Activated T-helper 2 cell treated with anti-CD3 and anti-CD28 coated beads, Interferon-gamma antibody, Interleukin-2, Interleukin-4, amounts not matched to agents 10 μg/mL and 5 μg/mL and 100 μg/mL, durations not matched to agents 14 hours and 24 hours and 36 hours (primary cell): ENCODE data around the gene OR8A1. TPM values are rescaled to one million over a fixed set of nuclear protein-coding genes. Genes with fewer than 3 reads are reported as not detected.

Source experiments
- DNase-seq: peaks from one replicate; pipeline ENCODE4 v3.0.0; 2021; ENCODE audit warnings: low spot score
- H3K27ac Mint-ChIP-seq: one replicate; pipeline ENCODE4 v1.8.0; 2021; ENCODE audit warnings: mixed read lengths
- H3K27me3 Mint-ChIP-seq: one replicate; pipeline ENCODE4 v1.8.0; 2021; ENCODE audit warnings: low read depth, mixed read lengths
- H3K36me3 Mint-ChIP-seq: one replicate; pipeline ENCODE4 v1.8.0; 2021; ENCODE audit warnings: low read depth, mixed read lengths
- H3K4me1 Mint-ChIP-seq: one replicate; pipeline ENCODE4 v1.8.0; 2021; ENCODE audit warnings: low read depth, mixed read lengths
- H3K4me3 Mint-ChIP-seq: one replicate; pipeline ENCODE4 v1.8.0; 2021; ENCODE audit warnings: low read depth, mild to moderate bottlenecking, moderate library complexity, mixed read lengths
- H3K9me3 Mint-ChIP-seq: one replicate; pipeline ENCODE4 v1.8.0; 2021; ENCODE audit warnings: mixed read lengths
- intact Hi-C: fragments of 100-400 bp; cut with micrococcal nuclease; formaldehyde crosslinking; loops from one replicate; pipeline ENCODE4 v1.15.1; 2023
- total RNA-seq: library from RNA; stranded (reverse); gene quantifications from 2 replicates; pipeline ENCODE4 v1.2.3, GENCODE V29; 2022

Gene OR8A1
- total RNA-seq, result not detected in 2 replicates

DNA sequence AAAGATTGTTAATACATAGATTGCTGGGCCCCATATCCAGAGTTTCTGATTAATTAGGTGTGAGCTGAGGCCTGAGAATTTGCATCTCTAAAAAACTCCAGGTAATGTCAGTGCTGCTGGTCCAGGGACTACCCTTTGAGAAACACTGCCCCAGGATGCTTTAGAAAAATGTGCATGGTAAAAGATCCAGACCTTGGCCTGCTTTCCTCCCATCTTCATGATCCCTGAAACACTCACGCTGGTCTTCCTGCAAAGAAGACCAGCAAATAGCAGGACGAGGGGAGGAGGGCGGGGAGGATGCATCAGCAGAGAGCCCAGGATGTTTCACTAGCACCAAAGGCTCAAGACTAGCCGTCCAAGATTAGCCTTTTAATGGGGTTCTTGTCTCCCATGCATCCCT lies at the start of gene OR8A1:
OR8A1 (plus strand) TSS at position 301 of the 400 bp plus-strand sequence. CDS start 123 bp downstream, outside the sequence.
- intact Hi-C loops, result no loop called here
- Mint-ChIP-seq H3K4me3 (no peak within 1 kb of the TSS), H3K9me3 (no peaks in the 10 kb centered on the region)

DNA sequence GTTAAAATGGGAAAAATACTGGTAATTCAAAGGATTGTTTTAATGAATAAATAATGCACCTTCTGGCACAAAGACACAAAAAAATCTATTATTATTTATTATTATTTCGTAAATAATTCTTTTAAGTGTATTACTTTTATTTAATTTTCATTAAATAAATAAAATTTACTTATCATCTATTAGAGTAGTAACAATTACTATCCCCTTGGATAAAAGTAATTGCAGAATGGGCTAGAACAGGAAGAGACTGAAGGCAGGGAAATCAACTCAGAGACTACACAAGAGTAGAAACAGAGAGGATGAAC lies 49.3 kb upstream of the OR8A1 start:
- no peaks in the 10 kb centered on the region for H3K36me3 Mint-ChIP-seq
- intact Hi-C loops, result no loop called here
- H3K9me3 Mint-ChIP-seq, result no peaks in the 10 kb centered on the region
- no peak overlapping the region for H3K4me3 Mint-ChIP-seq
- DNase-seq, result no peak
- peaks cover 2% of the 10 kb centered on the region for H3K27me3 Mint-ChIP-seq
- no peaks in the 10 kb centered on the region for H3K4me1 Mint-ChIP-seq
- no peak overlapping the region for H3K27ac Mint-ChIP-seq

More for the DNA sequence above, at the start of gene OR8A1:
- Mint-ChIP-seq H3K27ac (no peak within 1 kb of the TSS), H3K4me1 (no peaks in the 10 kb centered on the region), H3K36me3 (no peaks in the 10 kb centered on the region), H3K27me3 (peaks cover 9% of the 10 kb centered on the region)
- no peak for DNase-seq

DNA sequence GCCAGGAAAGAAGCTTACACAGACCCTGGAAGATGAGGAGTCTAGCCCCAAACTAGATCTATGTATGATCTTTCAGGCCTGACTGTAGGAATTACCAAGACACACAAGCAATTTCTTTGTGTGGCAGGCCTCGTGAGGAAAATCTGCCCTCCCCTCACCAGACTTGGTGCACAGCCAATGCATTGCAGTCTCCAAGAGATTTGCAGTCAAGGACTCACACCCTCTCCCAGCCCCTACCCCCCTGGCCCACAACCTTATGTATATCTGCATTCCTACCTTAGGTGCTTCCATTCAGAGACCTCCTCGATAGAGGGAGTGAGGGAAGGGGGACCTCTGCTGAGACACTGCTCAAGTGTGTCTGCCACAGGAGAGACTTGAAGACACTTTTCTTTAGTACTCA lies 36.2 kb upstream of the OR8A1 start:
- Mint-ChIP-seq H3K4me1 (no peaks in the 10 kb centered on the region), H3K4me3 (no peak overlapping the region), H3K9me3 (no peaks in the 10 kb centered on the region), H3K36me3 (no peaks in the 10 kb centered on the region), H3K27me3 (peaks cover 6% of the 10 kb centered on the region), H3K27ac (no peak overlapping the region)
- intact Hi-C loops, result no loop called here
- DNase-seq, result no peak

DNA sequence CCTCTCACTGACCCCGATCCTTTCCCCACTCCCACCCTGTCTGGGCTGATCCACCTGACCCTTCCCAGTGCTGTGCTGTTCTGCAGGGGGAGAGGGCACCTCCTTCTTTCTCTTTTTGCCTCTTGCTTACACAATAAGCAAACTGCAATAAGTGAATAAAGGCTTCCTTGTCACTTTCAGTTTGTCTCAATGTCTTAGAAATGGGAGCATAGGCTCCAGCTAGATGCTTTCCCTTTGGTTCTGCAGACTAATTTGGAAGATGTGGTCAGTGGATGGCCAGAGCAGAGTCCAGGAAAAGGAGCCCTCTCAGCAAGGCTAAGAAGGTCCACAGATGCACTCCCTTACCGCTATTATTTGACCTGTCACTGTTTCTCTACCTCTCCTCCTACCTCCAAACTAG lies 35.7 kb upstream of the OR8A1 start:
- intact Hi-C loops, result no loop called here
- H3K4me1 Mint-ChIP-seq, result no peaks in the 10 kb centered on the region
- peaks cover 6% of the 10 kb centered on the region for H3K27me3 Mint-ChIP-seq
- H3K9me3 Mint-ChIP-seq, result no peaks in the 10 kb centered on the region
- no peak overlapping the region for H3K27ac Mint-ChIP-seq
- no peak overlapping the region for H3K4me3 Mint-ChIP-seq
- DNase-seq, result no peak
- H3K36me3 Mint-ChIP-seq, result no peaks in the 10 kb centered on the region

DNA sequence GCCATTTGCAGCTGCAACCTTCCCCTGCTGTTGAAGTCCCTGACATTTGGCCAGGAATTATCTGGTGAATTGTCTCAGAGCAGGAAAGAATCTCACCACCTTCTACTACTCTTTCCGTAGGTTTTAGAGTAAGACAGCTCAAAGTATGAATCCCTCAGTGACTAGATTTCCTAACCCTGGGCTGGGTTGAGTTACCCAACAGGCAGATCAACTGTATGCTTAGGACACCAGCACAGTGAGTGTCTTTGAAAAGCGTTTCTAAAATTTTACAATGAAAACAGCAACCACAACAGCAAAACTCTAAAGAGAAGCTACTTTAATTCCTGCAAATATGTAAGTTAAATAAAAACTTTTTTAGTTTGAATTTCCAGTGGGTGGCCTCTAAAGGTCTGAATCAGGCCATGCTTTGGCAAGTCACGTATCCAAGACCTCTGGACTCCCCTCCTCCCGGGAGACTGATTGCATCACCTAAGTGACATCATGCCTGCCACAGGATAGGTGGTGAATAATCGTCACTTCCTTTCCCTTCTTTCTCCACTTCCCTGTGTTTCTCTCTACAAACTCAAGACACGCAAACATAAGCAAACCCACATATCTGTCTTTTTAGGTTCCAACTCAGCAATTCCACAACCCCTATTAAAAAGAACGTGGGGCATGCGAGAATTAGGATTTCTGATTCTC lies 34.1 kb upstream of the OR8A1 start:
- intact Hi-C loops, result no loop called here
- H3K4me1 Mint-ChIP-seq, result no peaks in the 10 kb centered on the region
- H3K4me3 Mint-ChIP-seq, result no peak overlapping the region
- no peaks in the 10 kb centered on the region for H3K36me3 Mint-ChIP-seq
- H3K27ac Mint-ChIP-seq, result no peak overlapping the region
- no peaks in the 10 kb centered on the region for H3K9me3 Mint-ChIP-seq
- peaks cover 6% of the 10 kb centered on the region for H3K27me3 Mint-ChIP-seq
- no peak for DNase-seq

DNA sequence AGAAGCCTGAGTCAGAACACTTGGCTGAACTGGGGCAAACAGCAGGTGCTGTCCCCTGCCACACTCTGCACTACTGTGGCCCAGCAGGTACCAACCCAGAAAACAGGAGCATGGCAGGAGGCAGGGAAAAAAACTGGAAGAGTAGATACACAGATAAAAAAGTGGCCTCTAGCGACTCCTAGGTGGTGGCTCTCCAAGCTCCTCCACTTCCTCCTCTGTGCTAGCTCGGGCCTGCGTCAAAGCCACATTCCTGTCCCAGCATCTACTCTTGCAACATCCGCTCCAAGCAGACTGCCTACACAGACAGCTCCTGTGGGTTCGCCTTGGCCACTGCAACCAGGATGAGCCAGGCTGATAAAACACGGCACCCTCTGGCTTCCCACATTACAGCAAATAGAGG lies 33.3 kb upstream of the OR8A1 start:
- H3K4me3 Mint-ChIP-seq, result no peak overlapping the region
- intact Hi-C loops, result no loop called here
- no peak for DNase-seq
- no peaks in the 10 kb centered on the region for H3K4me1 Mint-ChIP-seq
- no peak overlapping the region for H3K27ac Mint-ChIP-seq
- no peaks in the 10 kb centered on the region for H3K36me3 Mint-ChIP-seq
- H3K27me3 Mint-ChIP-seq, result peaks cover 6% of the 10 kb centered on the region
- no peaks in the 10 kb centered on the region for H3K9me3 Mint-ChIP-seq

DNA sequence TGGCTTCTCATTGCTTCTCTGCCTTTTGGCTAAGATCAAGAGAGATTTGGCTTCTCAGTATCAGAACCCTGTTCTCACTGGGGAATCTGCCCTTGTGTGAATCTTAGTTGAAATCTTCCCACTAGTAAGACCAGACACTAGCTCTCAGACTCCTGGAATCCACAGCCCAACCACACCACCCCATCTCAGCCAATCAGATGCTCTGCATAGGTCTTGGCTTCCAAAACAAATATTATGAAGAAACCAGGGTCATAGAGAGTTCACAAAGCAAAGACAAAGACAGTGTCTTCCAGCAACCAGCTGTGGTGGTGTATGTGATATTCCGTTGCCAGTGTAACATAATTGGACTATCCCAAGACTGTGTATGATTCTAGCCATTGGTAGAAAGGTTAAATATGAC lies 31.8 kb upstream of the OR8A1 start:
- H3K4me1 Mint-ChIP-seq, result peaks cover under 1% of the 10 kb centered on the region
- no peaks in the 10 kb centered on the region for H3K9me3 Mint-ChIP-seq
- no peak for DNase-seq
- H3K27me3 Mint-ChIP-seq, result peaks cover 6% of the 10 kb centered on the region
- H3K27ac Mint-ChIP-seq, result no peak overlapping the region
- no peaks in the 10 kb centered on the region for H3K36me3 Mint-ChIP-seq
- no peak overlapping the region for H3K4me3 Mint-ChIP-seq
- intact Hi-C loops, result no loop called here

DNA sequence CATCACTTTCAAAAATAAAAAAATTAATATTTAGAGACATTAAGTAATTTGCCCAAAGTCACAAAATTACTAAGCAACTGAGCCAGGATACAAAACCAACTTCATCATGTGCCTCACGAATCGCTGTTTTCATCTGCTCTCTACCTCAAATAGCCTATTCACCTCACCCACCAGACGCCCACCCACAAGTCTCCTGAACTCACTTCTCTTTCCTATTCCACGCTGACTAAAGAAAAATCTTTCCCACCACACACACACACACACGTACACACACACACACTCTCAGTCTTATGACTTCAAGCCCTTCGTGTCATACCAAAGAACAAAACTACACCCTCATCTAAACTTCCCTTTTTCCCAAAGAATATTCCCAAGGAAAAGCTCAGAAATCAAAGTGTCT lies 28.6 kb upstream of the OR8A1 start:
- Mint-ChIP-seq H3K4me1 (peaks cover 1% of the 10 kb centered on the region), H3K27ac (no peak overlapping the region), H3K27me3 (peaks cover 7% of the 10 kb centered on the region), H3K36me3 (no peaks in the 10 kb centered on the region), H3K4me3 (no peak overlapping the region), H3K9me3 (no peaks in the 10 kb centered on the region)
- no peak for DNase-seq
- intact Hi-C loops, result no loop called here

DNA sequence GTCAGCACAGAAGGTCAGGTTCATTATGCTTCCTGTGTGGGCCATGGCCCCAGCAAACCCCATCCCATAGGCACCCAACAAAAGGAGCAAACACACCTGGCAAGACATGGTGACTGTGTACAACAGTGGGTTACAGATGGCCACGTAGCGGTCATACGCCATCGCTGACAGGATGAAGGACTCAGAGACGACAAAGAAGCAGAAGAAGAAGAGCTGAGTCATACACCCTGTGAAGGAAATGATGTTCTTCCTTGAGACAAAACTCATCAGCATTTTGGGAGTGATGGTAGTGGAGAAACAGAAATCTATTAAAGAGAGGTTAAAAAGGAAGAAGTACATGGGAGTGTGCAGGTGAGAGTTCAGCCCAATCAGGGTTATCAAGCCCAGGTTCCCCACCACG lies 26.7 kb upstream of the OR8A1 start:
- Mint-ChIP-seq H3K4me1 (peaks cover 1% of the 10 kb centered on the region), H3K9me3 (no peaks in the 10 kb centered on the region), H3K36me3 (no peaks in the 10 kb centered on the region), H3K27ac (no peak overlapping the region), H3K27me3 (peaks cover 3% of the 10 kb centered on the region), H3K4me3 (no peak overlapping the region)
- no peak for DNase-seq
- intact Hi-C loops, result no loop called here

DNA sequence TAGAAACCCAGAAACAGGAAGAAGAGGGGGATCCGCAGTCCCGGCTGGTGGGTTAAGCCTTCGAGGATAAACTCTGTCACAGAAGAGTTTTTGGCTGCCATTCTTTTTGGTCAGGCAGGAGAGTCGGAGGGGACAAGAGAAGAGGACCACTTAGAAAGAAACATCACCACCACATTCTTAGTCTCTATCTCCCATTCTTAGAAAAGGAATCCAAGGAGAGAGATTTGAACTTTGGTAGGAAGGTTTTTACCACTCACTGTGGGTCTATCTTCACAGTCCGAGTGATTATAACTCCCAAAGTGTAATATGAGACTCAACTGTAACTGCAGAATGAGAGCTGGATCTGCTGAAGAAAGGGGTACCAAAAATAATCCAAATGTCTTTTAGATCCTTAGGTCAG lies 26.2 kb upstream of the OR8A1 start, which contains the start of gene OR8B12:
OR8B12 (minus strand) TSS at position 101 of the 400 bp plus-strand sequence; CDS start at position 101, 0 bp downstream.
- H3K27ac Mint-ChIP-seq, result no peak within 1 kb of the TSS
- no peaks in the 10 kb centered on the region for H3K36me3 Mint-ChIP-seq
- H3K9me3 Mint-ChIP-seq, result no peaks in the 10 kb centered on the region
- peaks cover 3% of the 10 kb centered on the region for H3K27me3 Mint-ChIP-seq
- H3K4me3 Mint-ChIP-seq, result no peak within 1 kb of the TSS
- peaks cover 1% of the 10 kb centered on the region for H3K4me1 Mint-ChIP-seq
- no peak for DNase-seq
- intact Hi-C loops, result no loop called here

DNA sequence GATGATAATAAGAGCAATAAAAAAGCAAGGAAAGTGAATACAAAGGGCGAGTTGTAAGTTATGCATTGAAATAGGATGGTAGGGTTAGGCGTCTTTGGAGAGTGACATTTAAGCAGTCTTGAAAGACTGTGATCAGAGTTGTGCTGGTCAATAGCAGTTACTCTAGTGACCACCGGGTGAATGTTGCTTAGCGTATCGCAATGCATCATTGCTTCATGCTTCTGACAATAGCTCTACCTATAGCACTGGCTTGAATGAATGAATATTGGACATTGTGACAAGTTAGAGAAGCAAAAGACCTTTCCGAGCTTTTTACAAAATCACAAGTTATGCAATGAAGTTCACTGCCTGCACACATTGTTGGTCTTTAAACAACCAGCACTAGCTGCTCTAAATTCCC lies 18.6 kb upstream of the OR8A1 start:
- Mint-ChIP-seq H3K27me3 (no peaks in the 10 kb centered on the region), H3K36me3 (no peaks in the 10 kb centered on the region), H3K27ac (no peak overlapping the region), H3K4me1 (no peaks in the 10 kb centered on the region), H3K4me3 (no peak overlapping the region), H3K9me3 (no peaks in the 10 kb centered on the region)
- intact Hi-C loops, result no loop called here
- no peak for DNase-seq

DNA sequence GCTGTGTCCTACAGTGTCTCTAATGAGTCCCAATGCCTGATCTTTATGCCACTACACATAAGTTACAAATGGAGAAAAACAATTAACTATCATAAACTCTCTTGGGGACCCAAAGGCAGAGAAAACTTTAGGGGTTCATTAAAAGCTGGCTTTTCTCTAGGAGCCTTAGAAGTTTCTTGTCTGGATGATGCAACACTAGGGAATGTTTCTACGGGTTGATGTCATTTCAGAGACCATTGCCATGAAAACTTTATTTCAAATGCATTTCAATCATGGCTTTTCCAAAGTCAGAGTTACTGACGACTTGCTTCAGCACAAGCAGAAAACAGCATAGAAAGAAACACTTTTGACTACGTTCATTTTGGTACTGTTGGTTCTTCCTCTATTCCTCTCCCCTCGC lies 17.8 kb upstream of the OR8A1 start:
- Mint-ChIP-seq H3K36me3 (no peaks in the 10 kb centered on the region), H3K4me1 (no peaks in the 10 kb centered on the region), H3K4me3 (no peak overlapping the region), H3K27me3 (no peaks in the 10 kb centered on the region), H3K9me3 (no peaks in the 10 kb centered on the region), H3K27ac (no peak overlapping the region)
- no peak for DNase-seq
- intact Hi-C loops, result no loop called here

DNA sequence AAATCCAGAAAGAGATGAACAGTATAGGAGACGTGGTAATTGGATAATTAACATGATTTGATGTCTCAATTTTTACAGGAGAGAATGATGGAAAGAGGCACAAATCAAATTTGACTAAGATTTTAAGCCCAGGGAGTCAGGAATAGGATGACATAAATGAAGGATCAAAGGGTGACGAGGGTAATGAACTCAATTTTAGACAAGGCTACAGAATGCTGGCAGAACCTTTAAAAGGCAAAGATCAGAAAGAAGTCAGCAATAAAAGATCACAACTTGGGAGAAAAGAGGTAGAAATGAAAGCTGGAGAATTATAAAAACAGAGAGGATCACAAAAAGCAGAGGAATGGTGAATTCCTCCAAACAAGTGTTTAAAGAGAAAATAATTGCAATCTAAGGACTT lies 13.0 kb upstream of the OR8A1 start:
- no peak overlapping the region for H3K4me3 Mint-ChIP-seq
- H3K4me1 Mint-ChIP-seq, result no peaks in the 10 kb centered on the region
- no peaks in the 10 kb centered on the region for H3K36me3 Mint-ChIP-seq
- DNase-seq, result no peak
- H3K27me3 Mint-ChIP-seq, result no peaks in the 10 kb centered on the region
- H3K9me3 Mint-ChIP-seq, result no peaks in the 10 kb centered on the region
- H3K27ac Mint-ChIP-seq, result no peak overlapping the region
- intact Hi-C loops, result no loop called here

DNA sequence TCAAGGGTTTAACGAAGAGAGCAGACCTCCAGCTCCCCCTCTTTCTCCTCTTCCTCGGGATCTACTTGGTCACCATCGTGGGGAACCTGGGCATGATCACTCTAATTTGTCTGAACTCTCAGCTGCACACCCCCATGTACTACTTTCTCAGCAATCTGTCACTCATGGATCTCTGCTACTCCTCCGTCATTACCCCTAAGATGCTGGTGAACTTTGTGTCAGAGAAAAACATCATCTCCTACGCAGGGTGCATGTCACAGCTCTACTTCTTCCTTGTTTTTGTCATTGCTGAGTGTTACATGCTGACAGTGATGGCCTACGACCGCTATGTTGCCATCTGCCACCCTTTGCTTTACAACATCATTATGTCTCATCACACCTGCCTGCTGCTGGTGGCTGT lies 363 bp downstream of the OR8A1 start:
- Mint-ChIP-seq H3K4me3 (no peak overlapping the region), H3K36me3 (no peaks in the 10 kb centered on the region), H3K27me3 (peaks cover 9% of the 10 kb centered on the region), H3K4me1 (no peaks in the 10 kb centered on the region), H3K9me3 (no peaks in the 10 kb centered on the region), H3K27ac (no peak overlapping the region)
- DNase-seq, result no peak
- intact Hi-C loops, result no loop called here
